Measurements from ENCODE around the gene ABTB2.

- TF ChIP-seq CTCF (conservative IDR thresholded peaks at IDR 0.05; ENCODE audit: low read length) = no peak
- no peak for TF ChIP-seq EZH2phosphoT487 (IDR thresholded peaks at IDR 0.05; ENCODE audit: borderline replicate concordance, low read depth, low read length)
These were observed 202.6 kb downstream of the ABTB2 start for GRCh38 chr11:34155057-34155756.
